GM23338 (cell line): ENCODE results near the gene TAF3. TPM values are rescaled to one million over a fixed set of nuclear protein-coding genes. Genes with fewer than 3 reads are reported as not detected.
A peak's percentile ranks its signal among the peaks of the same experiment; 100 is the strongest.

Experiments
- ATAC-seq: fragments of 200-7000 bp; cut with Tn5 transposase; 3 replicates; pipeline ENCODE4 v1.9.1; 2020
- DNase-seq: peaks from one replicate; pipeline ENCODE4 v3.0.0-alpha.2; 2015; ENCODE audit warnings: low spot score
- H2AFZ ChIP-seq: fragments of 200-600 bp; sonication (generic); 2 replicates; pipeline ENCODE4 v1.8.0; 2016; ENCODE audit warnings: antibody characterized with exemption, mild to moderate bottlenecking, moderate library complexity
- H3F3A ChIP-seq: fragments of 200-600 bp; sonication (generic); replicated peaks from 2 replicates; pipeline ENCODE4 v1.8.0; 2017; ENCODE audit warnings: antibody characterized with exemption, mixed run types, low read depth
- H3K27ac ChIP-seq: fragments of 200-600 bp; sonication (generic); 2 replicates; pipeline ENCODE4 v1.6.1; 2016; ENCODE audit warnings: low read depth
- H3K27me3 ChIP-seq: fragments of 200-600 bp; sonication (generic); 2 replicates; pipeline ENCODE4 v1.8.0; 2016; ENCODE audit warnings: mild to moderate bottlenecking, mixed run types, moderate library complexity; ENCODE audit not compliant: insufficient read depth
- H3K36me3 ChIP-seq: fragments of 200-600 bp; sonication (generic); 2 replicates; pipeline ENCODE4 v1.8.0; 2016; ENCODE audit warnings: mild to moderate bottlenecking; ENCODE audit not compliant: insufficient read depth
- H3K4me1 ChIP-seq: fragments of 200-600 bp; sonication (generic); 2 replicates; pipeline ENCODE4 v1.8.0; 2016; ENCODE audit warnings: mild to moderate bottlenecking, moderate library complexity; ENCODE audit not compliant: insufficient read depth
- H3K4me2 ChIP-seq: fragments of 200-600 bp; sonication (generic); 2 replicates; pipeline ENCODE4 v1.7.1; 2017; ENCODE audit warnings: mixed run types
- H3K4me3 ChIP-seq: fragments of 200-600 bp; sonication (generic); 2 replicates; pipeline ENCODE4 v1.6.1; 2016; ENCODE audit warnings: mixed run types
- H3K79me2 ChIP-seq: fragments of 200-600 bp; sonication (generic); replicated peaks from 2 replicates; pipeline ENCODE4 v1.8.0; 2017; ENCODE audit warnings: mild to moderate bottlenecking; ENCODE audit not compliant: insufficient read depth
- H3K9me2 ChIP-seq: fragments of 200-600 bp; sonication (generic); 2 replicates; pipeline ENCODE4 v1.8.0; 2017; ENCODE audit not compliant: insufficient read depth
- H4K20me1 ChIP-seq: fragments of 200-600 bp; sonication (generic); replicated peaks from 2 replicates; pipeline ENCODE4 v1.8.0; 2017; ENCODE audit warnings: mild to moderate bottlenecking; ENCODE audit not compliant: insufficient read depth
- H3K27ac Mint-ChIP-seq: 2 replicates; pipeline ENCODE4 v1.8.0; 2020; ENCODE audit warnings: inconsistent platforms, mild to moderate bottlenecking, moderate library complexity, mixed read lengths
- H3K27me3 Mint-ChIP-seq: 3 replicates; pipeline ENCODE4 v1.8.0; 2022; ENCODE audit warnings: low read depth, mild to moderate bottlenecking, moderate library complexity, mixed read lengths, inconsistent platforms; ENCODE audit not compliant: insufficient read depth, poor library complexity
- H3K36me3 Mint-ChIP-seq: 3 replicates; pipeline ENCODE4 v1.8.0; 2021; ENCODE audit warnings: low read depth, mild to moderate bottlenecking, inconsistent platforms, moderate library complexity, mixed read lengths
- H3K4me1 Mint-ChIP-seq: 3 replicates; pipeline ENCODE4 v1.8.0; 2020; ENCODE audit warnings: mild to moderate bottlenecking, inconsistent platforms, mixed read lengths
- H3K4me3 Mint-ChIP-seq: 3 replicates; pipeline ENCODE4 v1.8.0; 2021; ENCODE audit warnings: moderate library complexity, mild to moderate bottlenecking, inconsistent platforms, mixed read lengths
- H3K9me3 Mint-ChIP-seq: 3 replicates; pipeline ENCODE4 v1.8.0; 2020; ENCODE audit warnings: moderate library complexity, mild to moderate bottlenecking, inconsistent platforms, mixed read lengths
- CREB1 ChIP-seq: fragments of 250-450 bp; sonication (Bioruptor Pico); IDR thresholded peaks from 2 replicates; pipeline ENCODE4 v1.5.0; 2020; ENCODE audit warnings: low read depth, mild to moderate bottlenecking, moderate library complexity
- EZH2 ChIP-seq: fragments of 200-600 bp; sonication (generic); IDR thresholded peaks from one replicate; pipeline ENCODE4 v1.8.0; 2017; ENCODE audit warnings: antibody characterized with exemption, mild to moderate bottlenecking, low read depth; ENCODE audit not compliant: unreplicated experiment
- EZH2phosphoT487 ChIP-seq: fragments of 200-600 bp; sonication (generic); IDR thresholded peaks from one replicate; pipeline ENCODE4 v1.8.1; 2018; ENCODE audit warnings: antibody characterized with exemption; ENCODE audit not compliant: unreplicated experiment
- JUNB ChIP-seq: IDR thresholded peaks from one replicate; pipeline ENCODE4 v1.6.1; 2016; ENCODE audit warnings: antibody characterized with exemption; ENCODE audit not compliant: unreplicated experiment
- NANOG ChIP-seq: IDR thresholded peaks from 2 replicates; pipeline ENCODE4 v1.6.1; 2016; ENCODE audit warnings: antibody characterized with exemption, borderline replicate concordance
- REST ChIP-seq: IDR thresholded peaks from one replicate; pipeline ENCODE4 v1.6.1; 2018; ENCODE audit warnings: antibody characterized with exemption; ENCODE audit not compliant: unreplicated experiment
- STAT1 ChIP-seq: IDR thresholded peaks from one replicate; pipeline ENCODE4 v1.6.1; 2016; ENCODE audit warnings: antibody characterized with exemption; ENCODE audit not compliant: unreplicated experiment
- ZNF114 ChIP-seq: fragments of 250-450 bp; sonication (Bioruptor Pico); IDR thresholded peaks from 2 replicates; pipeline ENCODE4 v1.5.0; 2020; ENCODE audit warnings: mild to moderate bottlenecking, moderate library complexity
- ZNF331 ChIP-seq: fragments of 250-450 bp; sonication (Bioruptor Pico); IDR thresholded peaks from 2 replicates; pipeline ENCODE4 v1.5.0; 2020; ENCODE audit warnings: low read depth, mild to moderate bottlenecking, moderate library complexity
- ZNF462 ChIP-seq: fragments of 250-450 bp; sonication (Bioruptor Pico); IDR thresholded peaks from 2 replicates; pipeline ENCODE4 v1.5.0; 2020; ENCODE audit warnings: mild to moderate bottlenecking, moderate library complexity
- polyA plus RNA-seq: library from polyadenylated mRNA; unstranded; fragments of >200 nt; fragmentation: Nextera tagmentation; extraction: Ambion mirVana; gene quantifications from 2 replicates; pipeline ENCODE4 v1.2.1, GENCODE V29; 2016
- total RNA-seq: library from RNA; depleted of rRNA; stranded (reverse); fragments of >200 nt; shearing (Covaris generic); gene quantifications from 2 replicates; pipeline ENCODE4 v1.2.3, GENCODE V29; 2014
- TF ChIP-seq, protein P1 (sequence below), 2 experiments: fragments of 200-600 bp in 1 of 2; sonication (generic) in 1 of 2; conservative IDR thresholded peaks; 2 replicates each; pipeline versions ENCODE4 v1.5.1 to v1.6.1; 2016 to 2017; ENCODE audit warnings: antibody characterized with exemption in 2 of 2, low read depth in 2 of 2, mild to moderate bottlenecking in 2 of 2, moderate library complexity in 1 of 2

TAF3 gene
- total and polyA plus RNA-seq, 2 experiments from 2014 or later, result 6.4 to 15.2 TPM

- TF ChIP-seq, protein P1, sequence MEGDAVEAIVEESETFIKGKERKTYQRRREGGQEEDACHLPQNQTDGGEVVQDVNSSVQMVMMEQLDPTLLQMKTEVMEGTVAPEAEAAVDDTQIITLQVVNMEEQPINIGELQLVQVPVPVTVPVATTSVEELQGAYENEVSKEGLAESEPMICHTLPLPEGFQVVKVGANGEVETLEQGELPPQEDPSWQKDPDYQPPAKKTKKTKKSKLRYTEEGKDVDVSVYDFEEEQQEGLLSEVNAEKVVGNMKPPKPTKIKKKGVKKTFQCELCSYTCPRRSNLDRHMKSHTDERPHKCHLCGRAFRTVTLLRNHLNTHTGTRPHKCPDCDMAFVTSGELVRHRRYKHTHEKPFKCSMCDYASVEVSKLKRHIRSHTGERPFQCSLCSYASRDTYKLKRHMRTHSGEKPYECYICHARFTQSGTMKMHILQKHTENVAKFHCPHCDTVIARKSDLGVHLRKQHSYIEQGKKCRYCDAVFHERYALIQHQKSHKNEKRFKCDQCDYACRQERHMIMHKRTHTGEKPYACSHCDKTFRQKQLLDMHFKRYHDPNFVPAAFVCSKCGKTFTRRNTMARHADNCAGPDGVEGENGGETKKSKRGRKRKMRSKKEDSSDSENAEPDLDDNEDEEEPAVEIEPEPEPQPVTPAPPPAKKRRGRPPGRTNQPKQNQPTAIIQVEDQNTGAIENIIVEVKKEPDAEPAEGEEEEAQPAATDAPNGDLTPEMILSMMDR (conservative IDR thresholded peaks at IDR 0.05; ENCODE audit: low read depth in 2 of 2), result no peak
- no peak for TF ChIP-seq ZNF331 (CRISPR knock-in tag)
These were observed 214.3 kb downstream of the TAF3 start (continued) for GRCh38 chr10:8032558-8032957.

GRCh38 chr10:8033812-8034465 is 215.6 kb downstream of the TAF3 start:
- H3K4me2 ChIP-seq, result peak overlapping the region; percentile 85
- H3K79me2 ChIP-seq, result no peaks in the 10 kb centered on the region

More at GRCh38 chr10:8033812-8034465, 215.6 kb downstream of the TAF3 start:
- Histone ChIP-seq H3K9me2 (no peaks in the 10 kb centered on the region), H3K4me1 (peaks cover 33% of the 10 kb centered on the region), H3K27me3 (peaks cover 87% of the 10 kb centered on the region), H3K4me3 (peak overlapping the region; percentile 60), H3K36me3 (no peaks in the 10 kb centered on the region), H3F3A (no peaks in the 10 kb centered on the region), H3K27ac (no peak overlapping the region), H2AFZ (peak overlapping the region; percentile 72; the same call in 1 of the 2 replicates), H4K20me1 (peaks cover 20% of the 10 kb centered on the region)
- peaks cover 25% of the 10 kb centered on the region for H3K4me1 Mint-ChIP-seq
- no peak for TF ChIP-seq CREB1 (CRISPR knock-in tag)
- TF ChIP-seq JUNB, result no peak
- TF ChIP-seq ZNF462, result no peak
- TF ChIP-seq EZH2phosphoT487, result peak; percentile 37
- no peak for TF ChIP-seq ZNF114
- TF ChIP-seq REST, result no peak
- TF ChIP-seq EZH2, result peak; percentile 16
- TF ChIP-seq ZNF331 (CRISPR knock-in tag), result no peak
- no peak for TF ChIP-seq STAT1
- no peak for TF ChIP-seq NANOG
- H3K27me3 Mint-ChIP-seq, result peaks cover 74% of the 10 kb centered on the region
- no peaks in the 10 kb centered on the region for H3K36me3 Mint-ChIP-seq
- peak; percentile 72 for DNase-seq
- peak; percentile 69 for ATAC-seq
- H3K4me3 Mint-ChIP-seq, result peak overlapping the region; percentile 60
- no peaks in the 10 kb centered on the region; the same call in 2 of the 3 replicates for H3K9me3 Mint-ChIP-seq
- no peak overlapping the region for H3K27ac Mint-ChIP-seq
